Nephron progenitor cell (in vitro differentiated cells): ENCODE data around the gene LAMB1.

Source experiments
- DNase-seq: peaks from one replicate; pipeline ENCODE4 v3.0.0; 2021
- H3K27ac Mint-ChIP-seq: 2 replicates; pipeline ENCODE4 v1.8.0; 2021; ENCODE audit warnings: mild to moderate bottlenecking, moderate library complexity, mixed read lengths
- H3K27me3 Mint-ChIP-seq: 2 replicates; pipeline ENCODE4 v1.8.0; 2021; ENCODE audit warnings: mild to moderate bottlenecking, low read depth, mixed read lengths; ENCODE audit not compliant: poor library complexity
- H3K36me3 Mint-ChIP-seq: 2 replicates; pipeline ENCODE4 v1.8.0; 2021; ENCODE audit warnings: low read depth, mixed read lengths
- H3K4me1 Mint-ChIP-seq: 2 replicates; pipeline ENCODE4 v1.8.0; 2021; ENCODE audit warnings: mixed read lengths
- H3K4me3 Mint-ChIP-seq: 2 replicates; pipeline ENCODE4 v1.8.0; 2021; ENCODE audit warnings: mild to moderate bottlenecking, moderate library complexity, mixed read lengths
- H3K9me3 Mint-ChIP-seq: 2 replicates; pipeline ENCODE4 v1.8.0; 2021; ENCODE audit warnings: mild to moderate bottlenecking, moderate library complexity, mixed read lengths
- CTCF ChIP-seq: fragments of 200-600 bp; sonication (generic); IDR thresholded peaks from 2 replicates; pipeline ENCODE4 v1.5.0; 2021; ENCODE audit warnings: antibody characterized with exemption

Gene LAMB1

GRCh38 chr7:107913851-107914250 lies 89.1 kb downstream of the LAMB1 start:
- Mint-ChIP-seq H3K4me1 (no peaks in the 10 kb centered on the region), H3K27ac (peak overlapping the region; percentile 30)
- no peak for DNase-seq

DNA sequence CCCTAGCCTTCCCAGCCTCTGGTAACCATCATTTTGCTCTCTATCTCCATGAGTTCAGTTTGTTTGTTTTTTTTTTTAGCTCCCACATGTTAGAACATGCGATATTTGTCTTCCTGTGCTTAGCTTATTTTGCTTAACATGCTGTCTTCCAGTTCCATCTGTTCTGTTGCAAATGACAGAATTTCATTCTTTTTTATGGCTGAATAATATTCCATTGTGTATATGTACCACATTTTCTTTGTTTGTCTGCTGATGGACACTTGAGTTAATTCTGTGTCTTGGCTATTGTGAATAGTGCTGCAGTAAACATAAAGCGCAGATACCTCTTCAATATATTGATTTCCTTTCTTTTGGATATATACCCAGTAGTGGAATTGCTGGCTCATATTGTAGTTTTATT lies 91.0 kb downstream of the LAMB1 start:
- no peak overlapping the region for H3K27ac Mint-ChIP-seq
- no peak for DNase-seq
- H3K27me3 Mint-ChIP-seq: no peaks in the 10 kb centered on the region
- H3K36me3 Mint-ChIP-seq: peaks cover 86% of the 10 kb centered on the region
- H3K4me1 Mint-ChIP-seq: no peaks in the 10 kb centered on the region
- peaks cover 3% of the 10 kb centered on the region for H3K9me3 Mint-ChIP-seq
- TF ChIP-seq CTCF: no peak
- no peak overlapping the region for H3K4me3 Mint-ChIP-seq

More at GRCh38 chr7:107913851-107914250, 89.1 kb downstream of the LAMB1 start:
- Mint-ChIP-seq H3K4me3 (no peak overlapping the region), H3K36me3 (peaks cover 90% of the 10 kb centered on the region), H3K9me3 (peaks cover 3% of the 10 kb centered on the region), H3K27me3 (no peaks in the 10 kb centered on the region)
- no peak for TF ChIP-seq CTCF

- no peak overlapping the region for H3K27ac Mint-ChIP-seq
- DNase-seq: no peak
- H3K4me1 Mint-ChIP-seq: no peaks in the 10 kb centered on the region
- peaks cover 83% of the 10 kb centered on the region for H3K36me3 Mint-ChIP-seq
- H3K4me3 Mint-ChIP-seq: no peak overlapping the region
- H3K27me3 Mint-ChIP-seq: no peaks in the 10 kb centered on the region
- H3K9me3 Mint-ChIP-seq: peaks cover 3% of the 10 kb centered on the region
- no peak for TF ChIP-seq CTCF
Observed at GRCh38 chr7:107909445-107909844, 93.5 kb downstream of the LAMB1 start.

DNA sequence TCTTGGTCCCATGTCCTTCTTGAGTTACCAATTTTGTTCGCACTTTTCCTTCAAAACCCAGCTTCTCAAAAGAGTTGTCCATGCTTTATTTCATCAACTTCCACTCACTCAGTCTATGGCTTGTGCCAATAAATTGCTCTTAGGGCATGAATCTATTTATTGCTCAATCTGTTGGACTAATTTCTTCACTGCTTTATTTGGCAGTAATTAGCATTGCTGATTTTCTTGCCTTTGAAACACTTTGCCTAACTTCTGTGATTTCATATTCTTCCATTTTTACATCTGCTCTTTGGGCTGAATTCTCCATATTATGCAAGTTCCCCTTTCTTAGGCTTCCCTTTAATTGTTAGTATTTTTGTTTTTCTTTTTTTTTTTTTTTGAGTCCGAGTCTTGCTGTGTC lies 95.2 kb downstream of the LAMB1 start:
- Mint-ChIP-seq H3K27ac (no peak overlapping the region), H3K36me3 (peaks cover 75% of the 10 kb centered on the region), H3K4me3 (no peak overlapping the region)

GRCh38 chr7:107902381-107902780 lies 100.6 kb downstream of the LAMB1 start:
- H3K36me3 Mint-ChIP-seq: peaks cover 41% of the 10 kb centered on the region
- no peaks in the 10 kb centered on the region for H3K27me3 Mint-ChIP-seq
- no peaks in the 10 kb centered on the region for H3K9me3 Mint-ChIP-seq
- no peaks in the 10 kb centered on the region for H3K4me1 Mint-ChIP-seq
- no peak for DNase-seq
- H3K27ac Mint-ChIP-seq: peak overlapping the region; percentile 53
- no peak for TF ChIP-seq CTCF
- no peak overlapping the region for H3K4me3 Mint-ChIP-seq

More for the DNA sequence above, 95.2 kb downstream of the LAMB1 start:
- no peak for TF ChIP-seq CTCF
- peaks cover 3% of the 10 kb centered on the region for H3K9me3 Mint-ChIP-seq
- no peaks in the 10 kb centered on the region for H3K27me3 Mint-ChIP-seq
- no peaks in the 10 kb centered on the region for H3K4me1 Mint-ChIP-seq
- DNase-seq: no peak

- DNase-seq: no peak
- Mint-ChIP-seq H3K27me3 (no peaks in the 10 kb centered on the region), H3K4me3 (no peak overlapping the region), H3K27ac (no peak overlapping the region), H3K4me1 (no peaks in the 10 kb centered on the region), H3K36me3 (peaks cover 45% of the 10 kb centered on the region), H3K9me3 (no peaks in the 10 kb centered on the region)
- no peak for TF ChIP-seq CTCF
Observed at GRCh38 chr7:107900496-107901015, 102.4 kb downstream of the LAMB1 start.
